Peyer's patch (tissue), 4 donors: Measurements from ENCODE around the gene TSPAN7. TPM values are rescaled to one million over a fixed set of nuclear protein-coding genes. Genes with fewer than 3 reads are reported as not detected.

Experiments
- DNase-seq, 3 donors: peaks; one replicate each; pipeline ENCODE4 v3.0.0-alpha.2; 2017 to 2019
- H3K27ac ChIP-seq, 4 donors: fragments of 200-600 bp; sonication (generic); one replicate each; pipeline ENCODE4 v1.5.1; 2016 to 2019
- H3K27me3 ChIP-seq, 2 donors: fragments of 200-600 bp; sonication (generic); one replicate each; pipeline ENCODE4 v1.5.1; 2019
- H3K36me3 ChIP-seq, 3 donors: fragments of 200-600 bp; sonication (generic); one replicate each; pipeline ENCODE4 v1.5.1; 2016 to 2019
- H3K4me1 ChIP-seq, 4 donors: fragments of 200-600 bp; sonication (generic); one replicate each; pipeline ENCODE4 v1.5.1; 2016 to 2019
- H3K4me3 ChIP-seq, 4 donors: fragments of 200-600 bp; sonication (generic); 1 replicate in 3 of 4; 2 replicates in 1 of 4; pipeline ENCODE4 v1.5.1; 2016 to 2019; ENCODE audit warnings: mild to moderate bottlenecking in 1 of 4
- H3K9me3 ChIP-seq, 4 donors: fragments of 200-600 bp; sonication (generic); one replicate each; pipeline ENCODE4 v1.5.1; 2016 to 2019; ENCODE audit warnings: mild to moderate bottlenecking in 1 of 4
- CTCF ChIP-seq, 6 experiments: fragments of 450-650 bp in 4 of 6; fragments of 200-600 bp in 2 of 6; sonication (generic) in 1 of 6; IDR thresholded peaks; one replicate each; pipeline ENCODE4 v1.5.1; 2017 to 2019; ENCODE audit warnings: antibody characterized with exemption in 6 of 6, mild to moderate bottlenecking in 3 of 6, moderate library complexity in 1 of 6
- POLR2A ChIP-seq, 2 donors: fragments of 450-650 bp; IDR thresholded peaks; one replicate each; pipeline ENCODE4 v1.5.1; 2017; ENCODE audit warnings: antibody characterized with exemption in 2 of 2, mild to moderate bottlenecking in 2 of 2, moderate library complexity in 2 of 2
- total RNA-seq, 4 donors: library from RNA; depleted of rRNA; stranded (reverse); fragments of >200 nt; gene quantifications; one replicate each; pipeline ENCODE4 v1.1.0, GENCODE V29; 2016

Gene TSPAN7
- total RNA-seq, 4 donors from 2014 or later: 13.2 to 74.8 (median 44.1) TPM

GRCh38 chrX:38672646-38673045, 111.3 kb downstream of the TSPAN7 start:
- Histone ChIP-seq H3K27ac (no peak overlapping the region), H3K4me3 (no peak overlapping the region), H3K9me3 (no peaks in the 10 kb centered on the region), H3K4me1 (no peaks in the 10 kb centered on the region), H3K36me3 (no peaks in the 10 kb centered on the region), H3K27me3 (no peaks in the 10 kb centered on the region)
- no peak for DNase-seq
- TF ChIP-seq CTCF (IDR thresholded peaks at IDR 0.05) (no peak), POLR2A (IDR thresholded peaks at IDR 0.05) (no peak)

GRCh38 chrX:38675856-38676255, 114.5 kb downstream of the TSPAN7 start:
- H3K27ac ChIP-seq: no peak overlapping the region
- no peaks in the 10 kb centered on the region for H3K4me1 ChIP-seq
- H3K36me3 ChIP-seq: no peaks in the 10 kb centered on the region
- no peak for TF ChIP-seq POLR2A (IDR thresholded peaks at IDR 0.05)
- TF ChIP-seq CTCF (IDR thresholded peaks at IDR 0.05): no peak
- H3K27me3 ChIP-seq: no peaks in the 10 kb centered on the region
- no peaks in the 10 kb centered on the region for H3K9me3 ChIP-seq
- no peak overlapping the region for H3K4me3 ChIP-seq
- DNase-seq: no peak

- no peak overlapping the region for H3K4me3 ChIP-seq
- no peaks in the 10 kb centered on the region for H3K4me1 ChIP-seq
- no peaks in the 10 kb centered on the region for H3K27me3 ChIP-seq
- H3K36me3 ChIP-seq: no peaks in the 10 kb centered on the region
- no peak overlapping the region for H3K27ac ChIP-seq
- no peak for TF ChIP-seq POLR2A (IDR thresholded peaks at IDR 0.05)
- no peak for TF ChIP-seq CTCF (IDR thresholded peaks at IDR 0.05)
- no peaks in the 10 kb centered on the region for H3K9me3 ChIP-seq
- no peak for DNase-seq
These were observed 116.8 kb downstream of the TSPAN7 start for GRCh38 chrX:38678183-38678582.

- no peak for DNase-seq
- Histone ChIP-seq H3K27ac (no peak overlapping the region), H3K4me1 (no peaks in the 10 kb centered on the region), H3K36me3 (no peaks in the 10 kb centered on the region), H3K27me3 (no peaks in the 10 kb centered on the region), H3K4me3 (no peak overlapping the region), H3K9me3 (no peaks in the 10 kb centered on the region)
- no peak for TF ChIP-seq POLR2A (IDR thresholded peaks at IDR 0.05)
- TF ChIP-seq CTCF (IDR thresholded peaks at IDR 0.05): no peak
These were observed 117.5 kb downstream of the TSPAN7 start for GRCh38 chrX:38678821-38679220.

- Histone ChIP-seq H3K9me3 (no peaks in the 10 kb centered on the region), H3K36me3 (no peaks in the 10 kb centered on the region), H3K4me1 (no peaks in the 10 kb centered on the region), H3K27ac (no peak overlapping the region), H3K4me3 (no peak overlapping the region), H3K27me3 (no peaks in the 10 kb centered on the region)
- no peak for DNase-seq
- TF ChIP-seq CTCF (IDR thresholded peaks at IDR 0.05): no peak
- TF ChIP-seq POLR2A (IDR thresholded peaks at IDR 0.05): no peak
These were observed 118.4 kb downstream of the TSPAN7 start for GRCh38 chrX:38679695-38680094.

- DNase-seq: no peak
- TF ChIP-seq POLR2A (IDR thresholded peaks at IDR 0.05) (no peak), CTCF (IDR thresholded peaks at IDR 0.05) (no peak)
- Histone ChIP-seq H3K4me3 (no peak overlapping the region), H3K27ac (no peak overlapping the region), H3K4me1 (no peaks in the 10 kb centered on the region), H3K36me3 (no peaks in the 10 kb centered on the region), H3K9me3 (no peaks in the 10 kb centered on the region), H3K27me3 (no peaks in the 10 kb centered on the region)
These were observed 120.8 kb downstream of the TSPAN7 start for GRCh38 chrX:38682095-38682494.
